Measurements from ENCODE around the gene ADGRF4. TPM values are rescaled to one million over a fixed set of nuclear protein-coding genes. Genes with fewer than 3 reads are reported as not detected.

ADGRF4 gene
- total and polyA plus RNA-seq, 2 of the 8 experiments (the other 6 are each of a cell fraction or from before 2014, with no cell fraction given): 0.02 TPM; not detected in 1

DNA sequence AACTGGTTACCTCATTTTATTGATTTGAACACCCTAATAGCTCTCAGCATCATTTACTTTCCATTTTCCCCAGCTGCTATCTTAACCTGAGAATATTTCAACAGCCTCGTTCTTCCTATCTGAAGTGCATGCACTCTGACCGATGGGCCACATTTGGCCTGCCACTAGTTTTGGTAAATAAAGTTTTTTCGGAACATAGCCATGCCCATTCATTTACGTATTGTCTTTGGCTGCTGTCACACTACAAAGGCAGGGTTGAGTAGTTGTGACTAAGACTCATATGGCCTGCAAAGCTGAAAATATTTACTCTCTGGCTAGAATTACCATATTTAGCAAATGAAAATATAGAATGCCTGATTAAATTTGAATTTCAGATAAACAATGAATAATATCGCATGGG is 10.8 kb downstream of the ADGRF4 start:
- Histone ChIP-seq H3K23me2 (ENCODE audit: low read depth, low read length) (no peaks in the 10 kb centered on the region), H3K4me3 (ENCODE audit: extremely low read depth in 1 of 4, insufficient read depth in 2 of 4, low read depth in 3 of 4, low read length in 4 of 4) (no peak overlapping the region), H3K56ac (replicated peaks; ENCODE audit: insufficient read length, low read depth, low read length) (no peak overlapping the region), H3K23ac (ENCODE audit: insufficient read length) (no peak overlapping the region), H3K79me2 (ENCODE audit: control insufficient read depth in 1 of 2, insufficient read depth in 2 of 2, low read length in 2 of 2) (no peaks in the 10 kb centered on the region), H3K27me3 (replicated peaks in 1 of 4; ENCODE audit: control insufficient read depth in 3 of 4, extremely low read depth in 1 of 4, insufficient read depth in 3 of 4, low read length in 3 of 4) (no peaks in the 10 kb centered on the region), H2AK5ac (ENCODE audit: low read depth, low read length) (no peak overlapping the region), H3K4me2 (ENCODE audit: insufficient read depth in 1 of 2, low read depth in 2 of 2, low read length in 2 of 2) (no peak overlapping the region), H2BK12ac (ENCODE audit: low read depth, low read length) (no peak overlapping the region), H3K36me3 (ENCODE audit: control insufficient read depth in 2 of 4, insufficient read depth in 4 of 4, low read length in 3 of 4) (no peaks in the 10 kb centered on the region), H2BK5ac (ENCODE audit: low read depth, low read length) (no peak overlapping the region), H3K9ac (replicated peaks in 1 of 4; ENCODE audit: extremely low read depth in 1 of 4, low read depth in 3 of 4, low read length in 3 of 4) (no peak overlapping the region), H3K18ac (ENCODE audit: extremely low read depth, low read length) (no peak overlapping the region), H2BK120ac (replicated peaks; ENCODE audit: low read depth, low read length) (no peak overlapping the region), H4K8ac (ENCODE audit: extremely low read depth, insufficient read depth, low read length) (no peak overlapping the region), H3K79me1 (ENCODE audit: low read depth, low read length) (no peaks in the 10 kb centered on the region), H2BK15ac (ENCODE audit: low read length) (no peak overlapping the region), H3K4me1 (replicated peaks in 1 of 4; ENCODE audit: control insufficient read depth in 3 of 4, insufficient read depth in 4 of 4, low read length in 3 of 4) (no peaks in the 10 kb centered on the region), H2AFZ (ENCODE audit: low read length) (no peak overlapping the region), H2BK20ac (ENCODE audit: low read length) (no peak overlapping the region), H3K14ac (ENCODE audit: insufficient read length) (no peak overlapping the region), H3K9me3 (ENCODE audit: insufficient read depth in 2 of 2, low read depth in 1 of 2, low read length in 1 of 2) (peaks cover 0 to 3% of the 10 kb centered on the region in 2 experiments; a peak in 1 of 4 replicates), H3K4ac (replicated peaks; ENCODE audit: insufficient read length, low read depth, low read length) (no peak overlapping the region), H4K91ac (replicated peaks; ENCODE audit: insufficient read length, low read length) (no peak overlapping the region), H4K5ac (ENCODE audit: insufficient read length, low read depth, low read length) (no peak overlapping the region), H4K20me1 (replicated peaks in 1 of 2; ENCODE audit: control insufficient read depth in 1 of 2, insufficient read depth in 2 of 2, low read length in 2 of 2) (no peaks in the 10 kb centered on the region), H3K27ac (ENCODE audit: low read depth, low read length) (no peak overlapping the region)
- 98% methylated on average over 5 of the region's 5 CpGs; no CpG with 5 or more reads in 1 of the 2 experiments for WGBS, 2 experiments (ENCODE audit: extremely low coverage in 1 of 2, insufficient coverage in 1 of 2, insufficient read length in 1 of 2, insufficient replicate concordance in 2 of 2, low coverage in 1 of 2, low lambda C conversion rate in 2 of 2, missing lambda C conversion rate in 1 of 2)
- CTCF ChIA-PET (ENCODE audit: partially characterized antibody): interaction anchor here (1.1 kb wide), 2 partner anchors 10 to 12 kb away, joined by 3 read pairs; partner anchors contain the start of gene ADGRF4
- DNase-seq (ENCODE audit: low read depth in 1 of 2, low spot score in 2 of 2) (no peak), FAIRE-seq (no peak)
- POLR2A ChIA-PET (ENCODE audit: partially characterized antibody): no interaction called here
- TF ChIP-seq SP1 (IDR thresholded peaks at IDR 0.05; ENCODE audit: low read depth, low read length) (no peak), TBP (IDR thresholded peaks at IDR 0.05; ENCODE audit: low read depth, low read length) (no peak), TCF12 (IDR thresholded peaks at IDR 0.05; ENCODE audit: low read depth, low read length) (no peak), CTBP2 (IDR thresholded peaks at IDR 0.05; ENCODE audit: borderline replicate concordance, insufficient read depth, insufficient read length, low read length) (no peak), ZNF274 (IDR thresholded peaks at IDR 0.05; ENCODE audit: borderline replicate concordance, extremely low read depth, low read length) (no peak), RBBP5 (IDR thresholded peaks at IDR 0.05; ENCODE audit: borderline replicate concordance, low read depth, low read length) (no peak), CBX5 (IDR thresholded peaks at IDR 0.05; ENCODE audit: low read depth, low read length) (no peak), CEBPB (IDR thresholded peaks at IDR 0.05; ENCODE audit: low read depth, low read length) (no peak), GTF2F1 (IDR thresholded peaks at IDR 0.05; ENCODE audit: borderline replicate concordance, low read depth, low read length) (no peak), SIRT6 (IDR thresholded peaks at IDR 0.05; ENCODE audit: low read length) (no peak), KDM1A (IDR thresholded peaks at IDR 0.05; ENCODE audit: borderline replicate concordance, low read length) (no peak), EZH2 (IDR thresholded peaks at IDR 0.05; ENCODE audit: low read depth, low read length, severe bottlenecking) (no peak), SP2 (IDR thresholded peaks at IDR 0.05; ENCODE audit: low read length) (no peak)

All from H1 (cell line).